GM23338 (cell line): ENCODE data around the gene LIMA1. TPM values are rescaled to one million over a fixed set of nuclear protein-coding genes. Genes with fewer than 3 reads are reported as not detected.

ENCODE experiments used
- ATAC-seq: fragments of 200-7000 bp; cut with Tn5 transposase; 3 replicates; pipeline ENCODE4 v1.9.1; 2020
- DNase-seq: peaks from one replicate; pipeline ENCODE4 v3.0.0-alpha.2; 2015; ENCODE audit warnings: low spot score
- H2AFZ ChIP-seq: fragments of 200-600 bp; sonication (generic); 2 replicates; pipeline ENCODE4 v1.8.0; 2016; ENCODE audit warnings: antibody characterized with exemption, mild to moderate bottlenecking, moderate library complexity
- H3F3A ChIP-seq: fragments of 200-600 bp; sonication (generic); replicated peaks from 2 replicates; pipeline ENCODE4 v1.8.0; 2017; ENCODE audit warnings: antibody characterized with exemption, mixed run types, low read depth
- H3K27ac ChIP-seq: fragments of 200-600 bp; sonication (generic); 2 replicates; pipeline ENCODE4 v1.6.1; 2016; ENCODE audit warnings: low read depth
- H3K27me3 ChIP-seq: fragments of 200-600 bp; sonication (generic); 2 replicates; pipeline ENCODE4 v1.8.0; 2016; ENCODE audit warnings: mild to moderate bottlenecking, mixed run types, moderate library complexity; ENCODE audit not compliant: insufficient read depth
- H3K36me3 ChIP-seq: fragments of 200-600 bp; sonication (generic); 2 replicates; pipeline ENCODE4 v1.8.0; 2016; ENCODE audit warnings: mild to moderate bottlenecking; ENCODE audit not compliant: insufficient read depth
- H3K4me1 ChIP-seq: fragments of 200-600 bp; sonication (generic); 2 replicates; pipeline ENCODE4 v1.8.0; 2016; ENCODE audit warnings: mild to moderate bottlenecking, moderate library complexity; ENCODE audit not compliant: insufficient read depth
- H3K4me2 ChIP-seq: fragments of 200-600 bp; sonication (generic); 2 replicates; pipeline ENCODE4 v1.7.1; 2017; ENCODE audit warnings: mixed run types
- H3K4me3 ChIP-seq: fragments of 200-600 bp; sonication (generic); 2 replicates; pipeline ENCODE4 v1.6.1; 2016; ENCODE audit warnings: mixed run types
- H3K79me2 ChIP-seq: fragments of 200-600 bp; sonication (generic); replicated peaks from 2 replicates; pipeline ENCODE4 v1.8.0; 2017; ENCODE audit warnings: mild to moderate bottlenecking; ENCODE audit not compliant: insufficient read depth
- H3K9me2 ChIP-seq: fragments of 200-600 bp; sonication (generic); 2 replicates; pipeline ENCODE4 v1.8.0; 2017; ENCODE audit not compliant: insufficient read depth
- H4K20me1 ChIP-seq: fragments of 200-600 bp; sonication (generic); replicated peaks from 2 replicates; pipeline ENCODE4 v1.8.0; 2017; ENCODE audit warnings: mild to moderate bottlenecking; ENCODE audit not compliant: insufficient read depth
- H3K27ac Mint-ChIP-seq: 2 replicates; pipeline ENCODE4 v1.8.0; 2020; ENCODE audit warnings: inconsistent platforms, mild to moderate bottlenecking, moderate library complexity, mixed read lengths
- H3K27me3 Mint-ChIP-seq: 3 replicates; pipeline ENCODE4 v1.8.0; 2022; ENCODE audit warnings: low read depth, mild to moderate bottlenecking, moderate library complexity, mixed read lengths, inconsistent platforms; ENCODE audit not compliant: insufficient read depth, poor library complexity
- H3K36me3 Mint-ChIP-seq: 3 replicates; pipeline ENCODE4 v1.8.0; 2021; ENCODE audit warnings: low read depth, mild to moderate bottlenecking, inconsistent platforms, moderate library complexity, mixed read lengths
- H3K4me1 Mint-ChIP-seq: 3 replicates; pipeline ENCODE4 v1.8.0; 2020; ENCODE audit warnings: mild to moderate bottlenecking, inconsistent platforms, mixed read lengths
- H3K4me3 Mint-ChIP-seq: 3 replicates; pipeline ENCODE4 v1.8.0; 2021; ENCODE audit warnings: moderate library complexity, mild to moderate bottlenecking, inconsistent platforms, mixed read lengths
- H3K9me3 Mint-ChIP-seq: 3 replicates; pipeline ENCODE4 v1.8.0; 2020; ENCODE audit warnings: moderate library complexity, mild to moderate bottlenecking, inconsistent platforms, mixed read lengths
- CREB1 ChIP-seq: fragments of 250-450 bp; sonication (Bioruptor Pico); IDR thresholded peaks from 2 replicates; pipeline ENCODE4 v1.5.0; 2020; ENCODE audit warnings: low read depth, mild to moderate bottlenecking, moderate library complexity
- EZH2 ChIP-seq: fragments of 200-600 bp; sonication (generic); IDR thresholded peaks from one replicate; pipeline ENCODE4 v1.8.0; 2017; ENCODE audit warnings: antibody characterized with exemption, mild to moderate bottlenecking, low read depth; ENCODE audit not compliant: unreplicated experiment
- JUNB ChIP-seq: IDR thresholded peaks from one replicate; pipeline ENCODE4 v1.6.1; 2016; ENCODE audit warnings: antibody characterized with exemption; ENCODE audit not compliant: unreplicated experiment
- NANOG ChIP-seq: IDR thresholded peaks from 2 replicates; pipeline ENCODE4 v1.6.1; 2016; ENCODE audit warnings: antibody characterized with exemption, borderline replicate concordance
- POLR2AphosphoS5 ChIP-seq: IDR thresholded peaks from 2 replicates; pipeline ENCODE4 v1.6.1; 2016; ENCODE audit warnings: antibody characterized with exemption, low read depth
- STAT1 ChIP-seq: IDR thresholded peaks from one replicate; pipeline ENCODE4 v1.6.1; 2016; ENCODE audit warnings: antibody characterized with exemption; ENCODE audit not compliant: unreplicated experiment
- ZNF114 ChIP-seq: fragments of 250-450 bp; sonication (Bioruptor Pico); IDR thresholded peaks from 2 replicates; pipeline ENCODE4 v1.5.0; 2020; ENCODE audit warnings: mild to moderate bottlenecking, moderate library complexity
- ZNF331 ChIP-seq: fragments of 250-450 bp; sonication (Bioruptor Pico); IDR thresholded peaks from 2 replicates; pipeline ENCODE4 v1.5.0; 2020; ENCODE audit warnings: low read depth, mild to moderate bottlenecking, moderate library complexity
- long read RNA-seq: library from polyadenylated mRNA; unstranded; transcript quantifications from one replicate; pipeline ENCODE4 v2.0.0, GENCODE V29; 2020; ENCODE audit not compliant: unreplicated experiment
- polyA plus RNA-seq: library from polyadenylated mRNA; unstranded; fragments of >200 nt; fragmentation: Nextera tagmentation; extraction: Ambion mirVana; gene quantifications from 2 replicates; pipeline ENCODE4 v1.2.1, GENCODE V29; 2016
- total RNA-seq: library from RNA; depleted of rRNA; stranded (reverse); fragments of >200 nt; shearing (Covaris generic); gene quantifications from 2 replicates; pipeline ENCODE4 v1.2.3, GENCODE V29; 2014; rRNA removed
- TF ChIP-seq, protein P1 (sequence below): fragments of 250-450 bp; sonication (Bioruptor Pico); IDR thresholded peaks from 2 replicates; pipeline ENCODE4 v1.5.0; 2020; ENCODE audit warnings: mild to moderate bottlenecking, moderate library complexity
- TF ChIP-seq, protein P2 (sequence below), 2 experiments: fragments of 200-600 bp in 1 of 2; sonication (generic) in 1 of 2; conservative IDR thresholded peaks; 2 replicates each; pipeline versions ENCODE4 v1.5.1 to v1.6.1; 2016 to 2017; ENCODE audit warnings: antibody characterized with exemption in 2 of 2, low read depth in 2 of 2, mild to moderate bottlenecking in 2 of 2, moderate library complexity in 1 of 2
- TF ChIP-seq, protein P3 (sequence below): IDR thresholded peaks from 2 replicates; pipeline ENCODE4 v1.6.1; 2016; ENCODE audit warnings: antibody characterized with exemption

LIMA1 gene
- total RNA-seq (26.3 and 29.6 TPM in 2 replicates), polyA plus RNA-seq (24.7 and 27.7 TPM in 2 replicates)
- long read RNA-seq, transcript LIMA1-215 (8 exons, 3,254 nt): major isoform, 18 of 35 reads
- long read RNA-seq, partial matches to known transcripts: 6 of 35 reads
- long read RNA-seq, other reads (novel, unspliced or antisense): 9 of 35 reads

DNA sequence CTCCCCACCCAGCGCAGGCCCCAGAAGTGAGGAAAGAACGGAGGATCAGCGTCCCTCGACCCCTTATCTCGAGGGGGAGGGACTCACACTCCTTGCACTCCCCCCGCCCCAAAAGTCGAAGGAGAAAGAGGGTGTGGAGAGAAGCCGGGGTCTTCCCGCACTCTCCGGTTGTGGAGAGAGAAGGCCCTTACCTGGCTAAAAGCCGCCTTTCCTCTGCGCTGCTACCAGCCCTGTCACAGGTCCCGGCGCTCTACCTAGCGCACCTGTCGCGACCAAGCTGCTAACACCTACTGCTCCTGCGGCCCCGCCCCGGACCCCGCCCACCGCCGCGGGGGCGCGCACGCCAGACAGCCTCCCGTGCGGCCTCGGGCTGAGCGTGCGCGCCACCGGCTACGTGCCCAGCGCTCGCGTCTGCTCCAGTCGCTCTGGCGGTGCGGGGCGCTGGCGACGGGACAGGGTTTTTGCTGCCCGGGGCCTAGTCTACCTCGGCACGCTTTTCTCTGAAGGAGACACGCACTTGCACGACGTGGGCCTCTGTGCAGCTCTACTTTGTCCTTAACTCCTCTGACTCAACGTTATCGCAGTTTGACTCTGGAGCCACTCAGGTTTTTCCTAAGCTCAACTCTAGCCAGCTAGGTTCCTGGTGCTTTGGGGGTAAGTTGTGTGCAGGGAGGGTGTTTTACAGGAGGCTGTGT lies at the start of gene LIMA1:
LIMA1 (minus strand) TSS at position 292 of the 695 bp plus-strand sequence. CDS start 34,769 bp downstream, outside the sequence.
- peaks cover 6% of the 10 kb centered on the region; the same call in 1 of the 2 replicates for H3F3A ChIP-seq
- peaks cover 12% of the 10 kb centered on the region; the same call in 1 of the 2 replicates for H3K27me3 ChIP-seq
- H3K4me3 ChIP-seq: peak within 1 kb of the TSS; percentile 80
- H3K4me2 ChIP-seq: peak within 1 kb of the TSS; percentile 87
- H3K4me1 ChIP-seq: peaks cover 11% of the 10 kb centered on the region
- H3K9me3 Mint-ChIP-seq: no peaks in the 10 kb centered on the region; the same call in 2 of the 3 replicates
- H3K4me3 Mint-ChIP-seq: peak within 1 kb of the TSS; percentile 76
- TF ChIP-seq POLR2AphosphoS5: peak; percentile 95
- TF ChIP-seq ZNF114: no peak
- TF ChIP-seq CREB1: no peak
- ATAC-seq: peak; percentile 99
- peaks cover 3% of the 10 kb centered on the region for H3K4me1 Mint-ChIP-seq
- H3K27ac Mint-ChIP-seq: no peak within 1 kb of the TSS
- peak within 1 kb of the TSS; percentile 100 for H2AFZ ChIP-seq
- no peaks in the 10 kb centered on the region for H4K20me1 ChIP-seq
- H3K36me3 Mint-ChIP-seq: no peaks in the 10 kb centered on the region
- no peaks in the 10 kb centered on the region for H3K9me2 ChIP-seq
- DNase-seq: peak; percentile 96
- H3K79me2 ChIP-seq: no peaks in the 10 kb centered on the region
- H3K36me3 ChIP-seq: no peaks in the 10 kb centered on the region
- H3K27ac ChIP-seq: no peak within 1 kb of the TSS
- H3K27me3 Mint-ChIP-seq: peaks cover 4% of the 10 kb centered on the region

- H3K4me3 ChIP-seq: no peak overlapping the region
- no peaks in the 10 kb centered on the region for H3K27me3 Mint-ChIP-seq
- no peak overlapping the region for H2AFZ ChIP-seq
- no peak for DNase-seq
- H3K36me3 ChIP-seq: no peaks in the 10 kb centered on the region
- no peaks in the 10 kb centered on the region for H3K79me2 ChIP-seq
- no peaks in the 10 kb centered on the region; the same call in 1 of the 2 replicates for H3K4me1 ChIP-seq
- no peak overlapping the region for H3K27ac Mint-ChIP-seq
- no peaks in the 10 kb centered on the region for H3K36me3 Mint-ChIP-seq
- peaks cover 3% of the 10 kb centered on the region; the same call in 2 of the 3 replicates for H3K4me1 Mint-ChIP-seq
- H3K9me3 Mint-ChIP-seq: no peaks in the 10 kb centered on the region
- no peak for ATAC-seq
- H3K9me2 ChIP-seq: no peaks in the 10 kb centered on the region
- no peaks in the 10 kb centered on the region for H4K20me1 ChIP-seq
- no peaks in the 10 kb centered on the region for H3F3A ChIP-seq
- no peaks in the 10 kb centered on the region for H3K27me3 ChIP-seq
- no peak overlapping the region for H3K4me3 Mint-ChIP-seq
- no peak overlapping the region for H3K27ac ChIP-seq
- H3K4me2 ChIP-seq: no peak overlapping the region
- TF ChIP-seq, protein P1, sequence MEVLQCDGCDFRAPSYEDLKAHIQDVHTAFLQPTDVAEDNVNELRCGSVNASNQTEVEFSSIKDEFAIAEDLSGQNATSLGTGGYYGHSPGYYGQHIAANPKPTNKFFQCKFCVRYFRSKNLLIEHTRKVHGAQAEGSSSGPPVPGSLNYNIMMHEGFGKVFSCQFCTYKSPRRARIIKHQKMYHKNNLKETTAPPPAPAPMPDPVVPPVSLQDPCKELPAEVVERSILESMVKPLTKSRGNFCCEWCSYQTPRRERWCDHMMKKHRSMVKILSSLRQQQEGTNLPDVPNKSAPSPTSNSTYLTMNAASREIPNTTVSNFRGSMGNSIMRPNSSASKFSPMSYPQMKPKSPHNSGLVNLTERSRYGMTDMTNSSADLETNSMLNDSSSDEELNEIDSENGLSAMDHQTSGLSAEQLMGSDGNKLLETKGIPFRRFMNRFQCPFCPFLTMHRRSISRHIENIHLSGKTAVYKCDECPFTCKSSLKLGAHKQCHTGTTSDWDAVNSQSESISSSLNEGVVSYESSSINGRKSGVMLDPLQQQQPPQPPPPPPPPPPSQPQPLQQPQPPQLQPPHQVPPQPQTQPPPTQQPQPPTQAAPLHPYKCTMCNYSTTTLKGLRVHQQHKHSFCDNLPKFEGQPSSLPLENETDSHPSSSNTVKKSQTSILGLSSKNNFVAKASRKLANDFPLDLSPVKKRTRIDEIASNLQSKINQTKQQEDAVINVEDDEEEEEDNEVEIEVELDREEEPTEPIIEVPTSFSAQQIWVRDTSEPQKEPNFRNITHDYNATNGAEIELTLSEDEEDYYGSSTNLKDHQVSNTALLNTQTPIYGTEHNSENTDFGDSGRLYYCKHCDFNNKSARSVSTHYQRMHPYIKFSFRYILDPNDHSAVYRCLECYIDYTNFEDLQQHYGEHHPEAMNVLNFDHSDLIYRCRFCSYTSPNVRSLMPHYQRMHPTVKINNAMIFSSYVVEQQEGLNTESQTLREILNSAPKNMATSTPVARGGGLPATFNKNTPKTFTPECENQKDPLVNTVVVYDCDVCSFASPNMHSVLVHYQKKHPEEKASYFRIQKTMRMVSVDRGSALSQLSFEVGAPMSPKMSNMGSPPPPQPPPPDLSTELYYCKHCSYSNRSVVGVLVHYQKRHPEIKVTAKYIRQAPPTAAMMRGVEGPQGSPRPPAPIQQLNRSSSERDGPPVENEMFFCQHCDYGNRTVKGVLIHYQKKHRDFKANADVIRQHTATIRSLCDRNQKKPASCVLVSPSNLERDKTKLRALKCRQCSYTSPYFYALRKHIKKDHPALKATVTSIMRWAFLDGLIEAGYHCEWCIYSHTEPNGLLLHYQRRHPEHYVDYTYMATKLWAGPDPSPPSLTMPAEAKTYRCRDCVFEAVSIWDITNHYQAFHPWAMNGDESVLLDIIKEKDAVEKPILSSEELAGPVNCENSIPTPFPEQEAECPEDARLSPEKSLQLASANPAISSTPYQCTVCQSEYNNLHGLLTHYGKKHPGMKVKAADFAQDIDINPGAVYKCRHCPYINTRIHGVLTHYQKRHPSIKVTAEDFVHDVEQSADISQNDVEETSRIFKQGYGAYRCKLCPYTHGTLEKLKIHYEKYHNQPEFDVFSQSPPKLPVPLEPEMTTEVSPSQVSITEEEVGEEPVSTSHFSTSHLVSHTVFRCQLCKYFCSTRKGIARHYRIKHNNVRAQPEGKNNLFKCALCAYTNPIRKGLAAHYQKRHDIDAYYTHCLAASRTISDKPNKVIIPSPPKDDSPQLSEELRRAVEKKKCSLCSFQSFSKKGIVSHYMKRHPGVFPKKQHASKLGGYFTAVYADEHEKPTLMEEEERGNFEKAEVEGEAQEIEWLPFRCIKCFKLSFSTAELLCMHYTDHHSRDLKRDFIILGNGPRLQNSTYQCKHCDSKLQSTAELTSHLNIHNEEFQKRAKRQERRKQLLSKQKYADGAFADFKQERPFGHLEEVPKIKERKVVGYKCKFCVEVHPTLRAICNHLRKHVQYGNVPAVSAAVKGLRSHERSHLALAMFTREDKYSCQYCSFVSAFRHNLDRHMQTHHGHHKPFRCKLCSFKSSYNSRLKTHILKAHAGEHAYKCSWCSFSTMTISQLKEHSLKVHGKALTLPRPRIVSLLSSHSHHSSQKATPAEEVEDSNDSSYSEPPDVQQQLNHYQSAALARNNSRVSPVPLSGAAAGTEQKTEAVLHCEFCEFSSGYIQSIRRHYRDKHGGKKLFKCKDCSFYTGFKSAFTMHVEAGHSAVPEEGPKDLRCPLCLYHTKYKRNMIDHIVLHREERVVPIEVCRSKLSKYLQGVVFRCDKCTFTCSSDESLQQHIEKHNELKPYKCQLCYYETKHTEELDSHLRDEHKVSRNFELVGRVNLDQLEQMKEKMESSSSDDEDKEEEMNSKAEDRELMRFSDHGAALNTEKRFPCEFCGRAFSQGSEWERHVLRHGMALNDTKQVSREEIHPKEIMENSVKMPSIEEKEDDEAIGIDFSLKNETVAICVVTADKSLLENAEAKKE: no peak
- TF ChIP-seq EZH2 (no peak), STAT1 (no peak), POLR2AphosphoS5 (no peak), CREB1 (no peak), ZNF331 (CRISPR knock-in tag) (no peak), NANOG (no peak), JUNB (no peak)
- TF ChIP-seq, protein P2, sequence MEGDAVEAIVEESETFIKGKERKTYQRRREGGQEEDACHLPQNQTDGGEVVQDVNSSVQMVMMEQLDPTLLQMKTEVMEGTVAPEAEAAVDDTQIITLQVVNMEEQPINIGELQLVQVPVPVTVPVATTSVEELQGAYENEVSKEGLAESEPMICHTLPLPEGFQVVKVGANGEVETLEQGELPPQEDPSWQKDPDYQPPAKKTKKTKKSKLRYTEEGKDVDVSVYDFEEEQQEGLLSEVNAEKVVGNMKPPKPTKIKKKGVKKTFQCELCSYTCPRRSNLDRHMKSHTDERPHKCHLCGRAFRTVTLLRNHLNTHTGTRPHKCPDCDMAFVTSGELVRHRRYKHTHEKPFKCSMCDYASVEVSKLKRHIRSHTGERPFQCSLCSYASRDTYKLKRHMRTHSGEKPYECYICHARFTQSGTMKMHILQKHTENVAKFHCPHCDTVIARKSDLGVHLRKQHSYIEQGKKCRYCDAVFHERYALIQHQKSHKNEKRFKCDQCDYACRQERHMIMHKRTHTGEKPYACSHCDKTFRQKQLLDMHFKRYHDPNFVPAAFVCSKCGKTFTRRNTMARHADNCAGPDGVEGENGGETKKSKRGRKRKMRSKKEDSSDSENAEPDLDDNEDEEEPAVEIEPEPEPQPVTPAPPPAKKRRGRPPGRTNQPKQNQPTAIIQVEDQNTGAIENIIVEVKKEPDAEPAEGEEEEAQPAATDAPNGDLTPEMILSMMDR (conservative IDR thresholded peaks at IDR 0.05; ENCODE audit: low read depth in 2 of 2): no peak
- TF ChIP-seq, protein P3, sequence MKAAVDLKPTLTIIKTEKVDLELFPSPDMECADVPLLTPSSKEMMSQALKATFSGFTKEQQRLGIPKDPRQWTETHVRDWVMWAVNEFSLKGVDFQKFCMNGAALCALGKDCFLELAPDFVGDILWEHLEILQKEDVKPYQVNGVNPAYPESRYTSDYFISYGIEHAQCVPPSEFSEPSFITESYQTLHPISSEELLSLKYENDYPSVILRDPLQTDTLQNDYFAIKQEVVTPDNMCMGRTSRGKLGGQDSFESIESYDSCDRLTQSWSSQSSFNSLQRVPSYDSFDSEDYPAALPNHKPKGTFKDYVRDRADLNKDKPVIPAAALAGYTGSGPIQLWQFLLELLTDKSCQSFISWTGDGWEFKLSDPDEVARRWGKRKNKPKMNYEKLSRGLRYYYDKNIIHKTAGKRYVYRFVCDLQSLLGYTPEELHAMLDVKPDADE: no peak
These were observed 48.4 kb upstream of the LIMA1 start for GRCh38 chr12:50331745-50332144.
